Prostate gland (tissue), 2 donors: ENCODE measurements around the gene HAPLN3. TPM values are rescaled to one million over a fixed set of nuclear protein-coding genes. Genes with fewer than 3 reads are reported as not detected.
"Not testable (repeated sequence)": the region's sequence is repeated elsewhere in the genome, so short reads cannot be mapped to it uniquely, and the experiment has no call there.

Source experiments
- DNase-seq: peaks from one replicate; pipeline ENCODE4 v3.0.0-alpha.2; 2019; ENCODE audit warnings: low spot score
- H3K27ac ChIP-seq, 2 donors: fragments of 200-600 bp; sonication (generic); 2 replicates each; pipeline ENCODE4 v1.5.1; 2017 to 2019
- H3K27me3 ChIP-seq: fragments of 200-600 bp; sonication (generic); replicated peaks from 2 replicates; pipeline ENCODE4 v1.5.1; 2019; ENCODE audit not compliant: insufficient read depth
- H3K36me3 ChIP-seq, 2 donors: fragments of 200-600 bp; sonication (generic); 1 replicate in 1 of 2; 2 replicates in 1 of 2; pipeline versions ENCODE4 v1.5.1 to v1.8.1; 2017 to 2019
- H3K4me1 ChIP-seq: fragments of 200-600 bp; sonication (generic); replicated peaks from 2 replicates; pipeline ENCODE4 v1.5.1; 2019
- H3K4me3 ChIP-seq, 2 donors: fragments of 200-600 bp; sonication (generic); 2 replicates each; pipeline ENCODE4 v1.5.1; 2017 to 2019
- H3K9me3 ChIP-seq: fragments of 200-600 bp; sonication (generic); 2 replicates; pipeline ENCODE4 v1.5.1; 2017
- POLR2A ChIP-seq: fragments of 450-650 bp; IDR thresholded peaks from one replicate; pipeline ENCODE4 v1.6.1; 2016; ENCODE audit warnings: antibody characterized with exemption, mild to moderate bottlenecking
- POLR2AphosphoS5 ChIP-seq: sonication (generic); formaldehyde crosslinking; IDR thresholded peaks from one replicate; pipeline ENCODE4 v1.6.1; 2017; ENCODE audit warnings: antibody characterized with exemption
- WGBS: methylation state at CpG from one replicate; pipeline ENCODE4 v1.1.5; 2018; 5-methylcytosine and 5-hydroxymethylcytosine counted together
- intact Hi-C: fragments of 100-400 bp; cut with DNase I; formaldehyde crosslinking; loops from one replicate; pipeline ENCODE4 v1.14.2; 2022
- total RNA-seq, 2 donors: library from RNA; depleted of rRNA; stranded (reverse); fragments of >200 nt; gene quantifications; one replicate each; pipeline ENCODE4 v1.1.0, GENCODE V29; 2016
- TF ChIP-seq, protein P1 (sequence below), 4 experiments: fragments of 200-600 bp in 2 of 4; fragments of 450-650 bp in 2 of 4; sonication (generic) in 2 of 4; IDR thresholded peaks; 1 replicate in 3 of 4; 2 replicates in 1 of 4; pipeline ENCODE4 v1.5.1; 2016 to 2019; ENCODE audit warnings: antibody characterized with exemption in 4 of 4, mild to moderate bottlenecking in 2 of 4, moderate library complexity in 2 of 4

The HAPLN3 gene
- total RNA-seq, 2 donors from 2014 or later, result 2.7 to 5.6 TPM

DNA sequence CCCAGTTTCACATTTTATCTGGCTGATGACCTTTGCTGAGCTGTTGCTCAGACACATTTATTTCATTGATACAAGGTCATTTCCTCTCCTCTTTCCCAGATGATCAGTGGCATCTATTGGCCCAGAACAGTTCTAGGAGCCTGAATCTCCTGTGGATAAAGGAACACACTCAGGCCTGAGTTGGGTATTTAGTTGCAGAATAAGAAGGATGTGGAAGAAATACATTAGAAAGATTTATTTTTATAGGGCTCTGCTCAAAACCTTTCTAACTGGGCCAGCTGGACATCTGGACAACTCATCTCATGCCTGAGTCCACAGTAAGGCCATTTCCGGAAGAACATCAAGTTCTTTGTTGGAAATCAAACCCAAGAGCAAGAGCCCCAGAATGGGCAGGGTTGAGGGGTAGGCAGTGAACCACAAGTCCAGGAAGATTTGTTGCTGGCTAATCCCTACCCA lies 37.6 kb upstream of the HAPLN3 start:
- intact Hi-C loops, result no loop called here
- Histone ChIP-seq H3K27ac (no peak overlapping the region), H3K4me3 (no peak overlapping the region), H3K9me3 (no peaks in the 10 kb centered on the region), H3K4me1 (no peaks in the 10 kb centered on the region), H3K36me3 (no peaks in the 10 kb centered on the region), H3K27me3 (no peaks in the 10 kb centered on the region)
- WGBS, result 94% methylated on average over 1 of the region's 1 CpG
- TF ChIP-seq POLR2A (no peak), POLR2AphosphoS5 (peak; percentile 37)
- TF ChIP-seq, protein P1, sequence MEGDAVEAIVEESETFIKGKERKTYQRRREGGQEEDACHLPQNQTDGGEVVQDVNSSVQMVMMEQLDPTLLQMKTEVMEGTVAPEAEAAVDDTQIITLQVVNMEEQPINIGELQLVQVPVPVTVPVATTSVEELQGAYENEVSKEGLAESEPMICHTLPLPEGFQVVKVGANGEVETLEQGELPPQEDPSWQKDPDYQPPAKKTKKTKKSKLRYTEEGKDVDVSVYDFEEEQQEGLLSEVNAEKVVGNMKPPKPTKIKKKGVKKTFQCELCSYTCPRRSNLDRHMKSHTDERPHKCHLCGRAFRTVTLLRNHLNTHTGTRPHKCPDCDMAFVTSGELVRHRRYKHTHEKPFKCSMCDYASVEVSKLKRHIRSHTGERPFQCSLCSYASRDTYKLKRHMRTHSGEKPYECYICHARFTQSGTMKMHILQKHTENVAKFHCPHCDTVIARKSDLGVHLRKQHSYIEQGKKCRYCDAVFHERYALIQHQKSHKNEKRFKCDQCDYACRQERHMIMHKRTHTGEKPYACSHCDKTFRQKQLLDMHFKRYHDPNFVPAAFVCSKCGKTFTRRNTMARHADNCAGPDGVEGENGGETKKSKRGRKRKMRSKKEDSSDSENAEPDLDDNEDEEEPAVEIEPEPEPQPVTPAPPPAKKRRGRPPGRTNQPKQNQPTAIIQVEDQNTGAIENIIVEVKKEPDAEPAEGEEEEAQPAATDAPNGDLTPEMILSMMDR (IDR thresholded peaks at IDR 0.05), result no peak
- DNase-seq, result no peak

GRCh38 chr15:88932271-88932874 lies 37.0 kb upstream of the HAPLN3 start:
- Histone ChIP-seq H3K36me3 (no peaks in the 10 kb centered on the region), H3K27me3 (no peaks in the 10 kb centered on the region), H3K27ac (no peak overlapping the region), H3K4me3 (no peak overlapping the region), H3K9me3 (no peaks in the 10 kb centered on the region), H3K4me1 (no peaks in the 10 kb centered on the region)
- no peak for TF ChIP-seq POLR2AphosphoS5
- TF ChIP-seq, protein P1 (IDR thresholded peaks at IDR 0.05), result no peak
- no peak for TF ChIP-seq POLR2A
- no peak for DNase-seq
- WGBS, result 39% methylated on average over 3 of the region's 4 CpGs
- intact Hi-C loops, result no loop called here

- intact Hi-C loops, result no loop called here
- WGBS, result 90% methylated on average over 2 of the region's 2 CpGs
Measured at GRCh38 chr15:88930579-88930978, 35.2 kb upstream of the HAPLN3 start.

GRCh38 chr15:88929358-88930098 lies 34.2 kb upstream of the HAPLN3 start:
- H3K27ac ChIP-seq, DNase-seq, intact Hi-C loops, H3K9me3 ChIP-seq, H3K36me3 ChIP-seq, H3K27me3 ChIP-seq, H3K4me1 ChIP-seq, H3K4me3 ChIP-seq: not testable (repeated sequence)
- 73% methylated on average over 3 of the region's 3 CpGs for WGBS

More at GRCh38 chr15:88930579-88930978, 35.2 kb upstream of the HAPLN3 start:
- no peaks in the 10 kb centered on the region for H3K4me1 ChIP-seq
- no peak for DNase-seq
- no peaks in the 10 kb centered on the region for H3K9me3 ChIP-seq
- H3K27ac ChIP-seq, result no peak overlapping the region
- no peaks in the 10 kb centered on the region for H3K27me3 ChIP-seq
- TF ChIP-seq POLR2AphosphoS5 (no peak), POLR2A (no peak)
- TF ChIP-seq, protein P1 (IDR thresholded peaks at IDR 0.05), result no peak
- no peaks in the 10 kb centered on the region for H3K36me3 ChIP-seq
- no peak overlapping the region for H3K4me3 ChIP-seq

GRCh38 chr15:88928192-88928591 lies 32.8 kb upstream of the HAPLN3 start:
- H3K9me3 ChIP-seq, H3K36me3 ChIP-seq, H3K4me1 ChIP-seq, H3K27ac ChIP-seq, intact Hi-C loops, DNase-seq, H3K27me3 ChIP-seq, H3K4me3 ChIP-seq: not testable (repeated sequence)

DNA sequence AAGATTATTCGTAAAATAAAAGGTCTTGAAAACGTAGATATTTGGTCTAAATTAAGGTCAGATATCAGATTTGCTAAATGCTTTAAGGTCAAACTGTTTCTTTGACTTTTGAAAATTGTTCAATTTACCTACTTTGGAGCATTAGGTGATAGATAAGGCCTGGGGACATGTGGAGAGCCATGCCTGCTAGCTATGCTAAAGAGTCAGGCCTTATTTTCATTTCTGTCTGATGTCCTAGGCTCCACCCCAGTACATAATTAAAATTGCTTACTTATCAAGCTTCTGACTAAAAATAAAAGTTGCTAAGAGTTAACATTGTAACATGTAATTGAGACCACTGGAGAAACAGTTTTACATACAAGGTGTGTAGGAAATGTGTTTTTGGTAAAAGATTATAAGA lies 30.3 kb upstream of the HAPLN3 start:
- H3K9me3 ChIP-seq, intact Hi-C loops: not testable (repeated sequence)
- 78% methylated on average over 2 of the region's 2 CpGs for WGBS

GRCh38 chr15:88920892-88921435 lies 25.6 kb upstream of the HAPLN3 start:
- WGBS, result 93% methylated on average over 12 of the region's 12 CpGs
- DNase-seq, H3K9me3 ChIP-seq, H3K4me3 ChIP-seq, H3K36me3 ChIP-seq, H3K27me3 ChIP-seq, H3K27ac ChIP-seq, H3K4me1 ChIP-seq, intact Hi-C loops: not testable (repeated sequence)

More for the DNA sequence above, 30.3 kb upstream of the HAPLN3 start:
- not testable (repeated sequence) for H3K4me1 ChIP-seq, H3K36me3 ChIP-seq, H3K27ac ChIP-seq, DNase-seq, H3K4me3 ChIP-seq, H3K27me3 ChIP-seq
